NT2/D1 (cell line): Measurements from ENCODE around the gene VTCN1.

Source experiments
- SUZ12 ChIP-seq: IDR thresholded peaks from 2 replicates; pipeline ENCODE4 v1.6.1; 2011; ENCODE audit not compliant: insufficient read length, insufficient read depth; ENCODE audit errors: extremely low read depth
- ZNF274 ChIP-seq: IDR thresholded peaks from 2 replicates; pipeline ENCODE4 v1.6.1; 2011; ENCODE audit warnings: mild to moderate bottlenecking, low read depth, low read length

GRCh38 chr1:117166076-117166475 lies 44.7 kb downstream of the VTCN1 start:
- TF ChIP-seq SUZ12 (no peak), ZNF274 (no peak)
